Neural crest cell (in vitro differentiated cells): ENCODE data around the gene B9D1. TPM values are rescaled to one million over a fixed set of nuclear protein-coding genes. Genes with fewer than 3 reads are reported as not detected.

Experiments
- DNase-seq: peaks from one replicate; pipeline ENCODE4 v3.0.0; 2021; ENCODE audit warnings: low read depth, mixed read lengths, low spot score
- H3K27ac Mint-ChIP-seq: one replicate; pipeline ENCODE4 v1.8.0; 2021; ENCODE audit warnings: mild to moderate bottlenecking, mixed read lengths; ENCODE audit not compliant: unreplicated experiment
- H3K27me3 Mint-ChIP-seq: 2 replicates; pipeline ENCODE4 v1.8.0; 2021; ENCODE audit warnings: low read depth, mild to moderate bottlenecking, mixed read lengths
- H3K36me3 Mint-ChIP-seq: 2 replicates; pipeline ENCODE4 v1.8.0; 2021; ENCODE audit warnings: low read depth, mild to moderate bottlenecking, mixed read lengths
- H3K4me1 Mint-ChIP-seq: 2 replicates; pipeline ENCODE4 v1.8.0; 2021; ENCODE audit warnings: mixed read lengths
- H3K4me3 Mint-ChIP-seq: one replicate; pipeline ENCODE4 v1.8.0; 2021; ENCODE audit warnings: mild to moderate bottlenecking, mixed read lengths
- H3K9me3 Mint-ChIP-seq: 2 replicates; pipeline ENCODE4 v1.8.0; 2021; ENCODE audit warnings: mixed read lengths
- CTCF ChIP-seq: fragments of 200-600 bp; sonication (generic); conservative IDR thresholded peaks from 2 replicates; pipeline ENCODE4 v1.5.0; 2021; ENCODE audit warnings: antibody characterized with exemption, mild to moderate bottlenecking
- total RNA-seq: library from RNA; stranded (reverse); gene quantifications from 2 replicates; pipeline ENCODE4 v1.2.1, GENCODE V29; 2021

The B9D1 gene
- total RNA-seq, 1 donor from 2014 or later = 17.9 TPM

GRCh38 chr17:19372011-19372370 is 9.5 kb upstream of the B9D1 start:
- H3K4me3 Mint-ChIP-seq = peak overlapping the region; percentile 31
- no peak for TF ChIP-seq CTCF
- H3K27me3 Mint-ChIP-seq = no peaks in the 10 kb centered on the region
- H3K36me3 Mint-ChIP-seq = no peaks in the 10 kb centered on the region
- peaks cover 26% of the 10 kb centered on the region for H3K4me1 Mint-ChIP-seq
- no peaks in the 10 kb centered on the region for H3K9me3 Mint-ChIP-seq
- no peak overlapping the region for H3K27ac Mint-ChIP-seq
- DNase-seq = no peak

- no peak overlapping the region for H3K27ac Mint-ChIP-seq
- no peak for DNase-seq
Measured at GRCh38 chr17:19371259-19372010, 8.9 kb upstream of the B9D1 start.

GRCh38 chr17:19370493-19370960 is 8.0 kb upstream of the B9D1 start:
- Mint-ChIP-seq H3K4me1 (peaks cover 18% of the 10 kb centered on the region), H3K4me3 (no peak overlapping the region), H3K9me3 (no peaks in the 10 kb centered on the region), H3K27me3 (no peaks in the 10 kb centered on the region), H3K36me3 (no peaks in the 10 kb centered on the region), H3K27ac (no peak overlapping the region)
- no peak for DNase-seq
- no peak for TF ChIP-seq CTCF

More at GRCh38 chr17:19371259-19372010, 8.9 kb upstream of the B9D1 start:
- Mint-ChIP-seq H3K36me3 (no peaks in the 10 kb centered on the region), H3K4me3 (peak overlapping the region; percentile 35), H3K9me3 (no peaks in the 10 kb centered on the region), H3K27me3 (no peaks in the 10 kb centered on the region), H3K4me1 (peaks cover 22% of the 10 kb centered on the region)
- TF ChIP-seq CTCF = no peak

GRCh38 chr17:19369846-19370492 is 7.4 kb upstream of the B9D1 start:
- no peak for DNase-seq
- Mint-ChIP-seq H3K27me3 (no peaks in the 10 kb centered on the region), H3K4me1 (peaks cover 18% of the 10 kb centered on the region), H3K36me3 (no peaks in the 10 kb centered on the region), H3K9me3 (no peaks in the 10 kb centered on the region), H3K27ac (no peak overlapping the region), H3K4me3 (no peak overlapping the region)
- TF ChIP-seq CTCF = no peak

GRCh38 chr17:19369107-19369778 is 6.7 kb upstream of the B9D1 start:
- H3K36me3 Mint-ChIP-seq = no peaks in the 10 kb centered on the region
- no peak overlapping the region for H3K4me3 Mint-ChIP-seq
- no peak for TF ChIP-seq CTCF
- H3K27me3 Mint-ChIP-seq = no peaks in the 10 kb centered on the region
- no peaks in the 10 kb centered on the region for H3K9me3 Mint-ChIP-seq
- H3K4me1 Mint-ChIP-seq = peaks cover 14% of the 10 kb centered on the region
- DNase-seq = no peak
- H3K27ac Mint-ChIP-seq = no peak overlapping the region
